DMS153 treated with DMSO at 0.1 percent for 48 hours (cell line): ENCODE data around the gene C1QL4.

ENCODE experiments used
- DNase-seq: peaks from one replicate; lab custom pipeline; 2025; ENCODE audit not compliant: unreplicated experiment; lab: John Stamatoyannopoulos, UW

Gene C1QL4

DNA sequence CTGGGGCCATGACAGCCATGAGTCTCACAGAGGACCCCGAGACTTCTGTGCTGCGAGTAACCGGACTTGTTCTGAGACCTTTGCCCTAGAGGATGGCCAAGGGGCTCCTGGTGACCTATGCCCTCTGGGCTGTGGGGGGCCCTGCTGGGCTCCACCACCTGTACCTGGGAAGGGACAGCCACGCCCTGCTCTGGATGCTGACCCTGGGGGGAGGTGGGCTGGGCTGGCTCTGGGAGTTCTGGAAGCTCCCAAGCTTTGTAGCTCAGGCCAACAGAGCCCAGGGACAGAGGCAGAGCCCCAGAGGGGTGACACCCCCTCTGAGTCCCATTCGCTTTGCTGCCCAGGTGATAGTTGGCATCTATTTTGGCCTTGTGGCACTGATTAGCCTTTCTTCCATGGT, 11.8 kb upstream of the C1QL4 start:
- DNase-seq, result no peak

DNA sequence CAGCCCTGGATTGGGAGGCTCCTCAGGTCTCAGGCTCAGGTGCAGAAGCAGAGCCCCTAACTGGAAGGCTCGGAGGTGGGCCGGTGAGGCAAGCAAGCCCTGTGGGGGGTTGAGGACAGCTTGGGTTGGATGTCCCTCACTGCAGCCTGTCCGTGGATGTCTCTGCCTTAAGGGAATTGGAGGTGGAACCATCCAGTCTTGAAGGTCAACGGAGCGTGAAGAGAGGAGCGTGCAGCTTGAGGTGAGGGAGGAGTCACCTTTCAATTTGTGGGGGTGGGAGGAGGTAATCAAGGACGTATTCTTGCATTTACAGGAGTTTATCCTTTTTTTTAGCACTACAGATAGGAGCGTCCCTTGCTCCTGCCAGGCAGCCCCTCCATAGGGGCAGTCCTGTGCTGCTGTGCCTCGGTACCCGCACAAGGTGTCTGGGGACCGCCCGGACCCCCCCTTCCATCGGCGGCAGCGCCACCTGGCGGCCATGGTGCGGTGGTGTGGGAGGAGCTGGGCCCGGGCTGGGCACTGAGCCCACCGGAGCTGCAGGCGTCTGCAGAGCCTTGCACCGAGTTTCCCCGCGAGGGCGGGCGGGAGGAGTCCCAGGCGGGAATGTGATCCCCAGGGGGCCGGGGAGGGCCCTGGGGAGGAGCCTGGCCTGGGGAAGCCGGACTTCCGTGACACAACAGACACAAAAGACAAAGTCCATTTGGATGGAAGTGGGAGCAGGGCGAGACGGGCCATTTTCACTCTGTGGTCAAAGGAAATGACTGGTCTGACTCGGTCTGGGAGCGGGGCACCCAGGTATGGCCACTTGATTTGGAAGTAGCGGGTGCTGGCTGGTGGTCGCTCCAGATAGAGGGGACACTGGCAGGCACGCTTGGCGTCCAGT, 10.6 kb upstream of the C1QL4 start:
- peak; percentile 50 for DNase-seq

DNA sequence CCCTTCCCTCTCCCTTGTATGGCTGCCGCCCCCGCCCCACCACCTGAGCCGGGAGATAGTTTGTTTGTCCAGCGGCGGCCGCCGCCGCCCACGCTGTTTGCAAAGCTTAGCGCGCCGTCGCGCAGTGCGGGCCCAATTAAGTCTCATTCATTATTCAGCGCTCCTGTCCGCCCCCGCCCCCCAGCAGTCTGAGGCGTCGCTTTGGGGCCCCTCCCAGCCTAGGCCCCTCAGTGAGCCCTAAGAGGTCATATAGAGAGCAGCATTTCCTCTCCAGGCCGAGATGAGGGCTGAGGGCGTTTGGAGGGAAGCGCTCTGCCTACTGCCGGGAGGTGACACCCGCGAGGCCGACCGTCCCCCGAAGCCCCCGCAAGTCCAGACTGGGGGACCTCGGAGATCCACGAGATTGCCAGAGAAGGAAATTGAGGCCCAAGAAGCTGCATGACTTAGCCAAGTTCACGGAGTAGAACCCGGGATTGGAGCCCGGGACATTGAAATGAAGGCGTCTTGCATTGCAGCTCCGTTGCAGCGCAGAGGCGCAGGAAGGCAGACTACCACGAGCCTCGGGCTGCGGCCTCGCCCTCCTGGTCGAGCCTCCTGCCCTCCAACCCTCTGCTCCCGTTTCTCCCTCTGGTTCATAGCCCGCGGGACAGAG, 9.8 kb upstream of the C1QL4 start, which contains the start of gene DNAJC22:
Gene DNAJC22, plus strand, starts transcription at position 230 of the 652 bp plus-strand sequence. CDS start 1,985 bp downstream, outside the sequence.
- no peak for DNase-seq

DNA sequence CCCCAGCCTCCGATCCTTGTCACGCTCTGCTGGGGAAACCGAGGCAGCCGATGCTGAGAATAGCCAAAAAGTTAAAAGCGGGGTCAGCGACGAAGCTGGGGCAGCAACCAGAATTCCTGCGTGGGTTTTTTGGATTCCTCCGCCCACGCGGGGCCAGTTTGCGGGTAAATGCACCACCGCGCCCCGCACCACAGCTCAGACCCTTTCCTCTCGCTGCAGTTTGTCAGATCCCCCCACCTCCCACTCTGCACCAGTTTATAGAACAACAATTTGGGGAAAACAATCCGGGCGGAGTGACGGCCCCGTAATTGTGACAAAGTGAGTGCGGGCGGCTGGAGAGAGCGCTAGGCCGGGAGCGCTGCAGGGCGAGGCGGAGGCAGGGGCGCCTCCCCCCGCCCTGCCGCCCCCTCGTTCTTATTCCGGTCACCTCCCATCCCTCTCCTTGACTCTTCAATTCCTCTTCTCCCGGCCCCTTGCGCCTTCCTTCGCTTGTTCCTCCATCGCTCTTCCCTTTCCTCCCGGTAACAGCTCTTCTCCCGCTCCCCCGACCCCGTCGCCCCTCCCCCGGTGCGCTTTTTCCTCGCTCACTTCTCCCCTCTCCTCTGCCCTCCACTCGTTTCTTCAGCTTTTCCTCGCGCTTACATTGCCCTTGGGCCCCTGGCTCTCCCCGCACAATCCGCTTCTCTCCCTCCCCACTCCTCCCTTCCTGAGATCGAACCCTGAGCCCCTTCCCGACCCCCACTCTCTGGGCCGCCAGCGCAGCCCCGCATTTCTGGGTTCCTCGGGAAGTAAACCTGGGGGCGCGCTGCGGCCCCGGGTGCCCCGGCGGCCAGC, 9.1 kb upstream of the C1QL4 start:
- no peak for DNase-seq

DNA sequence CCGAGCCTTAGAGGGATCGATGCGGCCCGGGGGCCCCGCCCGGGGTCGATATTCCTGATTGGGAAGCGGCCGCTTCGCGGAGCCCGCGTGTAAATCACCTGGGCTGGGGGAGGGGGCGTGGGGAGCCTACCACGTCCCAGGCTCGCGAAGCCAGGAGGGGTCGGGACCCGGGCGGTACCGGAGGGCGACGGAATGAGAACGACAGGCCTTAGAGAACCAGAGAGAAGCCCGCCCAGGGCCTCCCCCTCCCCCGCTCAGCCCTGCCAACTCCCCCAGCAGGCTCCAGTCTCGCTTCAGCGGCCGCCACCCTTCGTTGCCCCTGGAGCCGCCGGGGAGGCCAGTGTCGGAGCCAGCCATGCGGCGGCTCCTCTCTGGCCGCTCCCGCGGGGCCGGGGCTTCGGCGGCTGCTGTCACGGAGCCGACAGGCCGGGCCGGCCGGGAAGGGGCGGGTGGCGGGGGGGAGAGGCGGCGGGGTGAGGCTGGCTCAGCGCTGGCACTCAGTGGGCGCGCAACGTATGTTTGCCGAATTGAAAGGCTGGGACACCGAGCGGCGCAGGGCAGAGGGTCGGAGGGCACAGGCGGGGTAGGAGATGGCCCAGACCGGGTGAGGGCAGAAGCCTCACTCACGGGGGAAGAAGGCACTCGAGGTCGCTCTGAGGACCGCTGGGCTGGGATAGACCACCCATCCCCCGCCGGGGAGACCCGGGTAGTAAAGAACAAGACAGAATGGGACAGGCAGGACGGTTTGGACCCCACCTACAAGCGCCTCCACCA, 8.2 kb upstream of the C1QL4 start:
- no peak for DNase-seq

DNA sequence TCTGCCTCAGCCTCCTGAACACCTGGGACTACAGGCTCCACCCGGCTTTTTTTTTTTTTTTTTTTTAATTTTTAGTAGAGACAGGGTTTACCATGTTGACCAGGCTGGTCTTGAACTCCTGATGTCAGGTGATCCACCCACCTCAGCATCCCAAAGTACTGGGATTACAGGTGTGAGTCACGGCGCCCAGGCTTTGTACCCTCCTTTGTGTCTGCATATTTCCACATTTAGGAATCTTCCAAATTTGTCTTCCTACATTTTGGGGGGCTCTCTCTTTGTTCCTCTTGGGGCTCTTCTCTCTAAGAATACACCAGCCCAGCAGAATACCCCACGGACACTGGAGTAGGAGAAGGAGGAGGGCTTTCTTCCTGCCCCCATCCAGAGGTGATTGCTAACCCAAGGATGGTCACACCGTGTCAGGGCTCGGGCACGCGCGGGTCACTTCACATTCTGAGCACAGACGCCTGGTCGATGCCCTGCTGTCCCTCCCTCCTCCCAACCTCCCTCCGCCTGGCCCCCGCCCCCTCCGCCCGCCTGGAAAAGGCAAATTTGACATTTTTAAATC, 7.6 kb upstream of the C1QL4 start:
- DNase-seq, result no peak

DNA sequence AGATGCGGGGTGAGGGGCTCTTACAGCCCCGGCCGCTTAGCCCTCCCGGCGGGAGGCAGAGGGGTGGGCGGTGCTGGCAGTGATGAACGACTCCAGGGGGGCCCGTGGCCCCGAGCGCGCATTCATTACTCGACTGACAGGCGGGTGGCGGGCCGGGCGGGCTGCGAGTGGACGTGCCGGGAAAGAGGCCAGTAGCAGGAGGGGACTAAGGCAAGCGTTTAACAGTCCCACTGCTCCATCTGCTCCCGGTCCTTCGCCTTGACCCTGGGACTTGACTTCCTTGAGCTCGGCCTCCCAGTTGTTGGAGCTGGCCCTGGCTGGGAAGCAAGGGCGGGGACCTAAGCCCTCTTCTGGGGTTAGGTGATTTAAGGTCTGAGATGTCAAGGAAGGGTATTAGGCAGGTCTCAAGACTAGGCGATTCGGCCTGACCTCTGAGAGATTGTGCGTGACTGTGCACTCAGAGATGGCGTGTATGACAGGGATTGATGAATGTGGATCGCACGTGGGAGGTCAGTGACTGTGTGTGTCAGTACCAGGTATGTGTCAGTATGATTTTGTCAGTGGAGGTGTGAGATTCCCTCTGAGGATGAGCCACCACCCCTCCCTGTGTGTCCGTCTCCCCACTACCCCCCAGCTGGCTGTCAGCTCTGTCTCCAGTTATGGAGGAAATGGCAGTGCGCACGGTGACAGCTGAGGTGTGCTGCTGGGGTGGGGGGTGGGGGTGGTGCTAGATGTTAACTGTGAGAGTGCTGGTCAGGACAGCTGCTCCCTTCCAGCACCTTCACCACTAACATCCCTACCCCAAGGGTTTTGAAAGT, 6.1 kb upstream of the C1QL4 start:
- DNase-seq, result no peak

DNA sequence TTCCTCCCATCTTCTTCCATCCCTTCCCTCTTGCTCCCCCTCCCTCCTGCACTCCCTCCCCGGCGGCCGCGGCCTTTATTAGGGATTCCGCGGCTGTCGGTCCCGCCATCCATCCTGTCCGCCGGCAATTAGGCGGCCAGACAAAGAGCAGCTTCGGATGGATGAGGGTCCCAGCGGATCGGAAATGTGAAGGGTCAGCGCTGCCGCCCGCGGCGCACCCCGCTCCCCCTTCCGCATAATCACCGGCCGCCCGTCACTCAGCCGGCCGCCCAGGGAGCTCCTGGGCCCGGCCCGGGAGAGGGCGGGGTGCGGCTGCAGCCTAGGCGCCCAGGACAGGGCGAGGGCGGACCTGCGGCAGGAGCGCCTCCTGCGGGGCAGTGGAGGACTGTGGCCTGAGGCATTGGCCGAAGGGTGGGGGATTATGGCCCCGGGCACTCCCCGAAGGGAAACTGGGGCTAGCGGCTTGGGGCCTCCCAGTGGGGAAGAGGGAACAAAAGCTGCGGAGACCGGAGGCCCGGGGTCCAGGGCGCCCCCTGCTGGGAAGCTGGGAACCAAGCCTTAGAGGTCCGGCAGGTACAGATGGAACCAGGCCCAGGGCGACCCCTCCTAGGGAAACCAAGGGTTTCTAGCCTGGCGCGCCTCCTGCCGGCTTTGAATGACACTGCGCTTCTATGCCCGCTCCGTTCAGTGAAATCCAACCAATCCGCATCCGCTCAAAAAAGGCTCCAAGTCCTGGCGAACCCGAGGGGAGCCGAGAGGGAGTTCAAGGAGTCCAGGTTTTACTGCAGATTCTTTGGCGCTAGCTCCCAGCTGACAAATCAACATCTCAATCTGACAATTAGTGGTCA, 5.3 kb upstream of the C1QL4 start:
- DNase-seq, result peak; percentile 74

DNA sequence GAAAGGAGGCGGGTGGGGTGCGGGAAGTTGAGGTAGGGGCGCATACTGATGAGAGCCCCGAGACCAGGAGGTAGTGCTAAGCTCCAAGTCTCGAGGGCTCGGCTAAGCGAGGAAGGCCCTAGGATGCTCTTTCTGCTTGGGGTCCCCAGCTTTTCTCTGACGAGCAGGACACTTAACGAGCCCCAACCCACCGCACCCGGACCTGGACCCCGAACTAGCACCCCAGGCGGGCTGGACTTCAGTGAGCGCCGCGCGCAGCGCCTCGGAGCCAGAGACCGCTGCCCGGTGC, 4.7 kb upstream of the C1QL4 start:
- no peak for DNase-seq

DNA sequence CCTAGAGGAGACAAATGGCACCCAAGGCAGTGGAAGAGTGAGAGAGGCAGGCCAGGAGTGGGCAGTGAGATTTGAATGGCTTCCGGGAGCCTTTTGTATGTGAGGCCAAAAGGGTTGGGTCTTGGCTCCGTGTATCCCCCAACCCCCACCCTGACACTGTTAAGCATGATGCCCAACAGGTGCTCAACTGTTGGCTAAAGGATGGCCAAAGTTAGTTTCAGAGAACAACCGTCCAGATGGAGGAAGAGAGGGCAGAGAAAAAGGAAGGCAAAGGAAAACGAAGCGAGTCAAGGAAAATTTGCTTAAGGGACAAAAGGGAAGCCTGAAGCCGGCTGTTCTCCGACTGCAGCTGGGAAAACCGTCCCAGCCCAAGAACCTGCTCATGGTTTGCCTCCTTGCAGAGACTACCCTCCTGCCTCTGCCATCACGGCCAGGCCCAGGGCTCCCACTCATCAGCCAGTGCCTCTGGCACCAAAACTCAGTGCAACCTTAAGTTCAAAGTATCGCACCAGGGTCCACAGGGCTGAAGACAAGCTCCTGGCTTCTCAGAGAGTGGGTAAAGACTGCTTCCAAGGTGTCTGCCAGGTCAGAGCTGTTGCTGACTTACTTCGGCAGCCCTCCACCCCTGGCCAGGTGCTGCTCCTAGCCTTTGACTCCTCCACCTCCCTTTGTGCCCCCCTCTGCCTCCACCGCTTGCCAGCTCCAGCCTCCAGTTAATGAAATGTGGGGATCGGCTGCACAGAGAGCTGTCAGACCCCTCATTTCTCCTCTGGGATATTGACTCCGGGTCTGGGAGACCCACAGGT, 4.2 kb upstream of the C1QL4 start:
- DNase-seq, result no peak

DNA sequence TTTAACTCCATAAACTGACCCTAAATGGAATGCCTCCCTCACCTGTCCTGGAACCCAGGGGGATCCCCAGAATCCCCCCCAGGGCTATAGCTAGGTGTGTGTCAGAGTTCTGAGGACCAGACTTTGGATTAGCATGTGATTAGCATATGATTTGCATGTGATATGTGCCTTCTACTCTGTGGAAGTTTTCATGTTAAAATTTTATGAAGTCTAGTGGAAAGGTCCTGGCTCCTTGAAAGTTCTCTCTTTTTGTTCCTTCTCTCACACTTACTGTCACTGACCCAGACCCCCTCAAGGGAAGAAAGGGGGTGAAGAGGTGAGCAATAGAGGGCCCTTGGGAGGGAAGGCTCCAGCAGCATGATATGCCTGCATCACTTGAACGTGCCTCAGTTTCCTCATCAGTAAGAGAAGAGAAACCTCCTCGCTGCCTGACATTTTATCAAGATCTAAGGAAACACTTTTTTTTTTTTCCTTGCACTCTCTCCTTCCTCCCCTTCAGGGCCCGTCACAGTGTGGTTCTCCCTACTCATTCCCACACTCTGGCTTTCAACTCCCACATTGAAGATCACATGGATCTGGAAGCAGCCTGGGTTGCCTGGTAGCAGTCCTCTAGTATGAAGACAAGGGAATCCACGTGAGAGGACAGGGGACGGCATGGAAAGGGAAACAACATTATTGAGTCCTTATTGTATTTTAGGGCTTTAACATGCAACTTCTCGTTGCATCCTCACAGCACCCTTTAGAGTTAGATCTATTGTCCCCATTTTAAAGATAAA, 3.3 kb upstream of the C1QL4 start:
- DNase-seq, result no peak

DNA sequence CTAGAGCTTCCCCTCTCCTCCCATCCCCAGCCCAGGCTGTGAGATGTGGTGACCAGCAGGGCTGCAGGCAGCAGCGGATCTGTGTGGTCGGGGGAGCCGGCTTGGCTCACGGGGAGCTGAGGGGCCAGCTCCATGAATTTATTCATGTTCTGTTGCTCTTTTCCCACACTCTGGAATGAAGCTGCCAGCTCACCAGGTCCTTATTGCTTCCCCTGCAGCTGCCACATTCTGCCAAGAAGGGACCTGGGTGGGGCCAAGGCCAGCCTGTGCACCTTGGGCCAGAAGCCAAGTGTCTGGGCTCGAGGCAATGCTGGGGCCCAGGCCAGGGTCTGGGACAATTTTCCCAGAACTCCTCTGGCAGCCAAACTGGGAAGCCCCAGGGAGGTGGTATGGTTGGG, 2.5 kb upstream of the C1QL4 start:
- DNase-seq, result no peak

DNA sequence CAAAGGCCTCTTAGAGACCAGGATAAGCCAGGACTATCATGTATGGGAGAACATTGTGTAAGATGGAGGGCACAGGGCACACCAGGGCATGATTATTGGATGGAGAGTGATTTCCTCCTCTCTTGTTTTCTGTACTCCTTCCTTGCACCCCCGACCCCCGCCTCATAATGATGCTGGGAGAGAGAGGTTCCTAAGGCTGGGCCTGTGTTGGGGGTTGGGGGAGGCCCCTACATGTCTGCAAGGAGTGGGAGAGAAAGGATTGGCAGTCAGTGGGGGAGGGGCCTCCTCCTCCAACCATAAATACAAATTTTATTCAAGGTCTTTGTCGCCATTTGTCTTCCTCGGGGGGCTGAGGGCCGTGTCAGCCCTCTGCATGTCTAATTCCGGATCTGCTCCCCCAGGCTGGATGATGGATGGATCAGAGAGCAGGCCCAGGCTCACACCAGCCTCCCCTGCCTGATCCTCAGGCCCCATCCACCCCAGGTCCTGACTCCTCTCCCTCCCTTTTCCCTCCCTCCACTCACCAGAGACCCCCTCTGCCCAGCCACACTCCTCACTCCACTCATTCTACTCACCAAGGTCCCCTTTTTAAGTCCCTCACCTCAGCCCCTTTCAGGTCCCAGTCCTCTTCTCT, 2.0 kb upstream of the C1QL4 start:
- no peak for DNase-seq

DNA sequence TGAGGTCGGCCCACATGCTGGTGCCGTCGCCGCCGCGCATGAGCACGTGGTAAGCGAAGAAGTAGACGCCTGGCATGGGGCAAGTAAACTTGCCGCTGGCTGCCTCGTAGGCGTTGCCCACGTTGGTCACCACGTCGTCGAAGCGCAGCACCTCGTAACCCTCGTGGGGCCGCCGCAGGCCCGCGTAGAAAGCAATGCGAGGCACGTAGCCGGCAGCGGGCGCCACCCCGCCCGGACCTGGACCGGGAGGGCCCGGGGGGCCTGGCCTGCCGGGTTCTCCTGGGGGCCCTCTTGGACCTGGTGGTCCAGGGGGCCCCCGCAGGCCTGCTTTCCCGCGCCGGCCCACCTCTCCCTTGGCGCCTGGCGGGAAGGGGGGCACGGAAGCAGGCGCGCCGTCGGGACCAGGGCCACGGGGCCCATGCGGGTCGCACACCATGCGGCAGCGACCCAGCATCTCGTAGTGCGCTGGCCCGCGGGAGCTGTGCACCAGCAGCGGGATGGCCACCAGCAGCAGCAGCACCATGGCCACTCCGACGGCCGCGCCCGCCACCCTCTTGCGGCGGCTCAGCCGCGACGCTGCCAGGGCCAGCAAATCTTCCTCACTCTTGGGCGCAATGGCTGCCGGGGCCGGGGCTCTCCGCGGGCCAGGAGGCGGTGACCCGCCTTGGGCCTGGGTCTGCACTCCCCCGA, 888 bp downstream of the C1QL4 start:
- DNase-seq, result no peak

DNA sequence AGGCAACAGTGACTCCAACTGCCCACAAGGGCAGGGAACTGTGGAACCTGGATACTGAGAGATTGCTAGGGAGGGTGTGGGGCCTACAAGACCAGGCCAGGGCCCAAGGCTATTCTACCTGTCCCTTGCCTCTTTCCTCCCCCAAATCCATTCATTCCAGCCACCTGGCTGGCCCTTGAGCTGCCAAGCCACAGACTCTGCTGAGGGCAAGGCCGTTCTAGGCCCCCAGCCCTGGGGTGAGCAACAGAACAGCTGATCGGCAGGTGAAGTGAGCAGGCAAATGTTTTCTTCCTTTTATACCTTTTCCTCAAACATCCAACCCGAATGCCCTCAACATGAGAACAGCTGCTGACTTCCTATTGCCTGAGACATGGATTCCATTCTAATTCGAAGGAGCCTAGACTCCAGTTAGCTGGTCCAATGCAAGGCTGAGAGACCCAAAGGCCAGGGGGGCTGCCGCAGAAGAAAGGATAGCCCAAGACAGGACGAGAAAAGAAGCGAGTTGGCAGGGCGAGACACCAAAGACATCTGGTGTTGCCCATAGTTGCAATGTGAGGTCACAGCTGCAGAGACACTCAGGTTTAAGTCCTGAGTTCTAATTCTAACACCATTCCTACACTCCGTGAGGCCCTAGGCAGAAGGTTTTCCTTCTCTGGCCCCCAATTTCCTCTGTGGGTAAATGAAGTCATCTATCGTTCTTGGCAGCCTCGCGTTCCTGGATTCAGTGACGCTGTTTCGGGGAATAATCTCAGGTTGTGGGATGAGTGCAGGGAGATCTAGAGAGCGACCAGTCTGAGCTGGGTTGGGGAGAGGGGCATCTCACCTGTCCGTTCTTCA, 1.7 kb downstream of the C1QL4 start:
- no peak for DNase-seq
